Neuronal stem cell (in vitro differentiated cells): ENCODE data around the gene INSIG2.

Experiments
- DNase-seq: peaks from one replicate; pipeline ENCODE4 v3.0.0-alpha.2; 2013; ENCODE audit warnings: low spot score
- H2AFZ ChIP-seq: one replicate; pipeline ENCODE4 v1.6.1; 2013; ENCODE audit warnings: mild to moderate bottlenecking, low read length, inconsistent platforms
- H2AK5ac ChIP-seq: 2 replicates; pipeline ENCODE4 v1.6.1; 2013; ENCODE audit warnings: low read depth, mild to moderate bottlenecking, inconsistent platforms, low read length, moderate library complexity, mixed read lengths
- H2BK120ac ChIP-seq: 2 replicates; pipeline ENCODE4 v1.6.1; 2013; ENCODE audit warnings: low read depth, mild to moderate bottlenecking, inconsistent platforms, low read length, moderate library complexity, mixed read lengths
- H2BK12ac ChIP-seq: one replicate; pipeline ENCODE4 v1.6.1; 2013; ENCODE audit warnings: low read length, inconsistent platforms
- H2BK15ac ChIP-seq: 2 replicates; pipeline ENCODE4 v1.6.1; 2013; ENCODE audit warnings: mild to moderate bottlenecking, low read length, inconsistent platforms, mixed read lengths
- H2BK5ac ChIP-seq: one replicate; pipeline ENCODE4 v1.6.1; 2013; ENCODE audit warnings: inconsistent platforms, mild to moderate bottlenecking, low read length, moderate library complexity
- H3K14ac ChIP-seq: one replicate; pipeline ENCODE4 v1.6.1; 2013; ENCODE audit warnings: low read length, inconsistent platforms
- H3K18ac ChIP-seq: 2 replicates; pipeline ENCODE4 v1.6.1; 2013; ENCODE audit warnings: low read length, inconsistent platforms
- H3K23ac ChIP-seq: 2 replicates; pipeline ENCODE4 v1.6.1; 2013; ENCODE audit warnings: low read depth, mild to moderate bottlenecking, mixed read lengths, low read length, inconsistent platforms; ENCODE audit not compliant: poor library complexity
- H3K27ac ChIP-seq: replicated peaks from 3 replicates; pipeline ENCODE4 v1.5.1; 2013; ENCODE audit warnings: low read length, inconsistent platforms
- H3K27me3 ChIP-seq, 3 experiments: 2 replicates each; pipeline ENCODE4 v1.6.1; 2013; ENCODE audit warnings: low read length in 3 of 3, mild to moderate bottlenecking in 2 of 3, inconsistent platforms in 1 of 3, low read depth in 1 of 3, mixed read lengths in 1 of 3, moderate library complexity in 1 of 3; ENCODE audit not compliant: control insufficient read depth in 3 of 3, insufficient read depth in 3 of 3
- H3K36me3 ChIP-seq, 2 donors: replicated peaks in 1 of 2; 2 replicates each; pipeline ENCODE4 v1.6.1; 2013; ENCODE audit warnings: low read length in 2 of 2; ENCODE audit not compliant: control insufficient read depth in 2 of 2, insufficient read depth in 2 of 2
- H3K4ac ChIP-seq: 2 replicates; pipeline ENCODE4 v1.6.1; 2013; ENCODE audit warnings: inconsistent platforms, mild to moderate bottlenecking, low read length, moderate library complexity
- H3K4me1 ChIP-seq, 2 donors: 1 replicate in 1 of 2; 2 replicates in 1 of 2; pipeline ENCODE4 v1.6.1; 2013; ENCODE audit warnings: low read length in 2 of 2, low read depth in 1 of 2; ENCODE audit not compliant: control insufficient read depth in 2 of 2, insufficient read depth in 1 of 2
- H3K4me2 ChIP-seq: one replicate; pipeline ENCODE4 v1.6.1; 2013; ENCODE audit warnings: mild to moderate bottlenecking, low read length, inconsistent platforms; ENCODE audit not compliant: insufficient read depth, poor library complexity, severe bottlenecking
- H3K4me3 ChIP-seq, 2 donors: 2 replicates each; pipeline ENCODE4 v1.5.1; 2013; ENCODE audit warnings: low read length in 2 of 2, mild to moderate bottlenecking in 2 of 2, inconsistent platforms in 1 of 2, moderate library complexity in 1 of 2
- H3K79me1 ChIP-seq: one replicate; pipeline ENCODE4 v1.6.1; 2013; ENCODE audit warnings: low read depth, mild to moderate bottlenecking, inconsistent platforms, low read length, moderate library complexity
- H3K9ac ChIP-seq: one replicate; pipeline ENCODE4 v1.6.1; 2013; ENCODE audit warnings: mild to moderate bottlenecking, low read depth, low read length, inconsistent platforms; ENCODE audit not compliant: poor library complexity
- H3K9me3 ChIP-seq, 2 donors: replicated peaks in 1 of 2; 2 replicates each; pipeline versions ENCODE3 to v1.6.1; 2013; ENCODE audit warnings: low read length in 2 of 2, mild to moderate bottlenecking in 2 of 2, inconsistent platforms in 1 of 2, low read depth in 1 of 2, mixed read lengths in 1 of 2, moderate library complexity in 1 of 2; ENCODE audit not compliant: control insufficient read depth in 2 of 2, insufficient read depth in 1 of 2
- H4K8ac ChIP-seq: one replicate; pipeline ENCODE4 v1.6.1; 2013; ENCODE audit warnings: low read depth, mild to moderate bottlenecking, inconsistent platforms, low read length, moderate library complexity
- H4K91ac ChIP-seq: one replicate; pipeline ENCODE4 v1.6.1; 2013; ENCODE audit warnings: low read length, low read depth, mild to moderate bottlenecking, inconsistent platforms; ENCODE audit not compliant: poor library complexity
- WGBS, 2 donors: extraction: QIAGEN DNeasy Blood & Tissue Kit; methylation state at CpG; one replicate each; pipeline ENCODE4 v1.1.7; 2013; ENCODE audit warnings: missing lambda C conversion rate in 2 of 2, mixed read lengths in 1 of 2; ENCODE audit not compliant: insufficient read length in 2 of 2, insufficient replicate concordance in 1 of 2; ENCODE audit errors: extremely low coverage in 2 of 2; 5-methylcytosine and 5-hydroxymethylcytosine counted together

Gene INSIG2

GRCh38 chr2:118045286-118045685, 43.0 kb upstream of the INSIG2 start:
- Histone ChIP-seq H2BK120ac (no peak overlapping the region), H3K36me3 (no peaks in the 10 kb centered on the region), H2BK15ac (no peak overlapping the region), H3K4me3 (no peak overlapping the region), H3K4ac (no peak overlapping the region), H4K8ac (no peak overlapping the region), H3K9ac (no peak overlapping the region), H3K23ac (no peak overlapping the region), H3K27me3 (peaks cover 0 to 42% (median 0%) of the 10 kb centered on the region in 3 experiments), H3K18ac (no peak overlapping the region), H2AK5ac (no peak overlapping the region), H3K9me3 (no peaks in the 10 kb centered on the region), H3K4me2 (no peak overlapping the region), H3K27ac (no peak overlapping the region), H3K4me1 (no peaks in the 10 kb centered on the region), H2AFZ (no peak overlapping the region), H2BK12ac (no peak overlapping the region), H3K14ac (no peak overlapping the region), H3K79me1 (no peaks in the 10 kb centered on the region), H4K91ac (no peak overlapping the region), H2BK5ac (no peak overlapping the region)
- WGBS, 2 donors: no CpG with 5 or more reads among the region's 1 CpG
- no peak for DNase-seq

- WGBS, 2 donors: no CpG with 5 or more reads among the region's 4 CpGs
Measured at GRCh38 chr2:118046634-118047210, 41.5 kb upstream of the INSIG2 start.

GRCh38 chr2:118047380-118047826, 40.9 kb upstream of the INSIG2 start:
- no peak overlapping the region for H3K27ac ChIP-seq
- no peak overlapping the region for H2AK5ac ChIP-seq
- no peak overlapping the region for H3K23ac ChIP-seq
- WGBS, 2 donors: no CpG with 5 or more reads among the region's 3 CpGs
- no peak overlapping the region for H3K9ac ChIP-seq
- no peak overlapping the region for H3K18ac ChIP-seq
- no peak overlapping the region for H2BK5ac ChIP-seq
- H2BK120ac ChIP-seq: no peak overlapping the region
- no peak overlapping the region for H2AFZ ChIP-seq
- H3K36me3 ChIP-seq: no peaks in the 10 kb centered on the region
- H3K14ac ChIP-seq: no peak overlapping the region
- DNase-seq: no peak
- H2BK15ac ChIP-seq: no peak overlapping the region
- no peaks in the 10 kb centered on the region for H3K9me3 ChIP-seq
- H3K4ac ChIP-seq: no peak overlapping the region
- no peak overlapping the region for H3K4me3 ChIP-seq
- H2BK12ac ChIP-seq: no peak overlapping the region
- H3K79me1 ChIP-seq: no peaks in the 10 kb centered on the region
- H4K91ac ChIP-seq: no peak overlapping the region
- H3K4me1 ChIP-seq: peaks cover 0 to 5% of the 10 kb centered on the region in 2 donors
- H3K27me3 ChIP-seq: peaks cover 0 to 39% (median 0%) of the 10 kb centered on the region in 3 experiments
- no peak overlapping the region for H3K4me2 ChIP-seq
- H4K8ac ChIP-seq: no peak overlapping the region

More at GRCh38 chr2:118046634-118047210, 41.5 kb upstream of the INSIG2 start:
- Histone ChIP-seq H3K4me2 (no peak overlapping the region), H3K9ac (no peak overlapping the region), H3K23ac (no peak overlapping the region), H3K4me1 (peaks cover 0 to 5% of the 10 kb centered on the region in 2 donors), H3K27me3 (peaks cover 0 to 36% (median 0%) of the 10 kb centered on the region in 3 experiments), H2BK12ac (no peak overlapping the region), H3K18ac (no peak overlapping the region), H3K14ac (no peak overlapping the region), H2AFZ (no peak overlapping the region), H2BK15ac (no peak overlapping the region), H2BK5ac (no peak overlapping the region), H4K8ac (no peak overlapping the region), H3K4me3 (no peak overlapping the region), H3K27ac (no peak overlapping the region), H3K4ac (no peak overlapping the region), H2BK120ac (no peak overlapping the region), H3K9me3 (no peaks in the 10 kb centered on the region), H2AK5ac (no peak overlapping the region), H3K79me1 (no peaks in the 10 kb centered on the region), H3K36me3 (no peaks in the 10 kb centered on the region), H4K91ac (no peak overlapping the region)
- no peak for DNase-seq

GRCh38 chr2:118048401-118048800, 39.9 kb upstream of the INSIG2 start:
- Histone ChIP-seq H4K8ac (no peak overlapping the region), H3K4me3 (no peak overlapping the region), H2BK120ac (no peak overlapping the region), H3K27ac (no peak overlapping the region), H2BK12ac (no peak overlapping the region), H3K4ac (no peak overlapping the region), H2AFZ (no peak overlapping the region), H3K27me3 (peaks cover 0 to 49% (median 0%) of the 10 kb centered on the region in 3 experiments), H3K9ac (no peak overlapping the region), H3K18ac (no peak overlapping the region), H3K14ac (no peak overlapping the region), H2BK5ac (no peak overlapping the region), H3K79me1 (no peaks in the 10 kb centered on the region), H2AK5ac (no peak overlapping the region), H3K9me3 (no peaks in the 10 kb centered on the region), H3K4me2 (no peak overlapping the region), H3K23ac (no peak overlapping the region), H3K4me1 (peaks cover 0 to 5% of the 10 kb centered on the region in 2 donors), H2BK15ac (no peak overlapping the region), H4K91ac (no peak overlapping the region), H3K36me3 (no peaks in the 10 kb centered on the region)
- no CpG with 5 or more reads among the region's 3 CpGs for WGBS, 2 donors
- no peak for DNase-seq
